ENCODE measurements around the gene TRNT1. TPM values are rescaled to one million over a fixed set of nuclear protein-coding genes. Genes with fewer than 3 reads are reported as not detected.

The TRNT1 gene
- total RNA-seq, 1 donor from 2014 or later, result 16.4 TPM

DNA sequence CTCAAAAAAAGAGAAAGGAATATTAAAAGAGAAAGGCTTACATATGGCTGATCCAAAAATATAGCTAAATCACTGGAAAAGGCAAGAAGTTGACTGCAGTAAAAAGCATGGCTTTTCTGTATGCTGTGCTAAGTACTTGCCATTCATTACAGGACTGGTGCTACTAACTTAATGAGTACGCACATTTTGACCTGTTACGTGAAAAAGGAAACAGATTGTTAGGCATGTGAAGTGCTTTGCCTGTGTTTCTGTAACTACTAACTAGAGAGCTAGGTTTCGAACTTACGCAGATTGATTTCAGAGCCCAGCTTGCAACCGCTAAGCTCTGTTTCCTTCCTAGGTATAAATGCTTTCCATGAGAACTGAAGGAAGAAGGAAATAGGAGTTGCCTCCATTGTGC, 2.8 kb downstream of the TRNT1 start:
- TF ChIP-seq, protein P1, sequence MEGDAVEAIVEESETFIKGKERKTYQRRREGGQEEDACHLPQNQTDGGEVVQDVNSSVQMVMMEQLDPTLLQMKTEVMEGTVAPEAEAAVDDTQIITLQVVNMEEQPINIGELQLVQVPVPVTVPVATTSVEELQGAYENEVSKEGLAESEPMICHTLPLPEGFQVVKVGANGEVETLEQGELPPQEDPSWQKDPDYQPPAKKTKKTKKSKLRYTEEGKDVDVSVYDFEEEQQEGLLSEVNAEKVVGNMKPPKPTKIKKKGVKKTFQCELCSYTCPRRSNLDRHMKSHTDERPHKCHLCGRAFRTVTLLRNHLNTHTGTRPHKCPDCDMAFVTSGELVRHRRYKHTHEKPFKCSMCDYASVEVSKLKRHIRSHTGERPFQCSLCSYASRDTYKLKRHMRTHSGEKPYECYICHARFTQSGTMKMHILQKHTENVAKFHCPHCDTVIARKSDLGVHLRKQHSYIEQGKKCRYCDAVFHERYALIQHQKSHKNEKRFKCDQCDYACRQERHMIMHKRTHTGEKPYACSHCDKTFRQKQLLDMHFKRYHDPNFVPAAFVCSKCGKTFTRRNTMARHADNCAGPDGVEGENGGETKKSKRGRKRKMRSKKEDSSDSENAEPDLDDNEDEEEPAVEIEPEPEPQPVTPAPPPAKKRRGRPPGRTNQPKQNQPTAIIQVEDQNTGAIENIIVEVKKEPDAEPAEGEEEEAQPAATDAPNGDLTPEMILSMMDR (IDR thresholded peaks at IDR 0.05), result no peak
- no peak for DNase-seq (ENCODE audit: low spot score in 2 of 2)
- H3K27ac ChIP-seq, result no peak overlapping the region
- peaks cover 8 to 26% of the 10 kb centered on the region in 2 donors for H3K36me3 ChIP-seq
- no peak overlapping the region for H3K4me3 ChIP-seq
- intact Hi-C loops (cut with DNase I), result loop anchor here (5.0 to 10.0 kb wide), 2 partner anchors 1035 to 1173 kb away; partner anchors contain the start of genes CNTN4 and SETMAR
- H3K27me3 ChIP-seq, result no peaks in the 10 kb centered on the region
- peaks cover 0 to 12% of the 10 kb centered on the region in 2 donors for H3K4me1 ChIP-seq
- no peaks in the 10 kb centered on the region for H3K9me3 ChIP-seq

DNA sequence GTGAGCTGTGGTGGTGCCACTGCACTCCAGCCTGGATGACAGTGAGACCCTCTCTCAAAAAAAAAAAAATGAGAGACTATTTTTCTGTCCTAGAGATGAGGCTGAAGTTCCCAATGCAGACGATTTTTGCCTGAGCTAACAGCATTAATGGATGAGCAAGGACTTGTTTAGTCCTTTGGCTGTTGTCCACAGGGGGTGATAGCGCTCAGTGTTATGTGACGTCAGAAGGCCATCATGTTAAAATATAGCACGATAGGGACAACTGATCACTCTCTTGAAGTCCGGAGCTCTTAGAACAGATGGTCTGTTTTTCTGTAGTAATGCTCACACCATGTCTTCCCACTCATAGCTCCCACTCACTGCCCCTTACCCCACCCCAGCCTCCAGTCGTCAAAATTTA, 6.8 kb downstream of the TRNT1 start:
- Histone ChIP-seq H3K4me1 (no peaks in the 10 kb centered on the region), H3K9me3 (no peaks in the 10 kb centered on the region), H3K27ac (no peak overlapping the region), H3K4me3 (no peak overlapping the region), H3K36me3 (peaks cover 8 to 40% of the 10 kb centered on the region in 2 donors), H3K27me3 (no peaks in the 10 kb centered on the region)
- DNase-seq (ENCODE audit: low spot score in 2 of 2), result no peak
- TF ChIP-seq, protein P1 (IDR thresholded peaks at IDR 0.05), result no peak
- intact Hi-C loops (cut with DNase I), result no loop called here

DNA sequence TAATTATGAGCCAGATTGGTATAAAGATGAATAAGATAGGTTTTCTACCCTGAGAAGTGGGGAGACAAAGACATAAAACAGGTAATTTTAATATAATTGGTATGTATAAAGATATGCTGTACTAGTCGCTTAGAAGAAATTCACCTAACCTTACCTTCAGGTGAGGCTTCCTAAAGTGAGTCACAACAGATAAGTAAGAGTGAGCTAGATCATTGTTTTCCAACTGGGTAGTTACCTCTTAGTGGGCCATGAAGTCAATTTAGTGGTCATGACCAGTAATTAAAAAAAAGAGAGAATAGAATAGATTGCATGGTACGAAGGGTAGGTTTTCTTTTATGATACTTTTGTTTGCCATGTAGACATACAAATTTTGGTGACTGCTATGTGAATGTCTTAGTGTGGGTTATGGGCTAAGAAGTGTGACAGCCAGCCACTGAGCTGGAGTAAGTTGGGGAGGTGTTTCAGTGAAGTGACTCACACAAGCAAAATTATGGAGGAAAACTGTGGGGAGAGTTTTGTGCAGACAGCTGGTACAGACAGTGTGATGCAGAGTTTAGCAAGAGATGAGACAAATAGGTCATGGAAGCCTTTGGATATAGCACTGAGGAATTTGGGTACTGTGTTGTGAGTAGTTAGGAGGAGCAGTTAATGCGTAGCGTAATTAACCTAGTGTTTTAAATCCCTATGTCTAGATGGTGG, 8.2 kb downstream of the TRNT1 start:
- H3K27ac ChIP-seq, result no peak overlapping the region
- DNase-seq (ENCODE audit: low spot score in 2 of 2), result no peak
- no peaks in the 10 kb centered on the region for H3K27me3 ChIP-seq
- intact Hi-C loops (cut with DNase I), result no loop called here
- H3K9me3 ChIP-seq, result no peaks in the 10 kb centered on the region
- TF ChIP-seq, protein P1 (IDR thresholded peaks at IDR 0.05), result no peak
- H3K4me3 ChIP-seq, result no peak overlapping the region
- peaks cover 4 to 42% of the 10 kb centered on the region in 2 donors for H3K36me3 ChIP-seq
- no peaks in the 10 kb centered on the region for H3K4me1 ChIP-seq

DNA sequence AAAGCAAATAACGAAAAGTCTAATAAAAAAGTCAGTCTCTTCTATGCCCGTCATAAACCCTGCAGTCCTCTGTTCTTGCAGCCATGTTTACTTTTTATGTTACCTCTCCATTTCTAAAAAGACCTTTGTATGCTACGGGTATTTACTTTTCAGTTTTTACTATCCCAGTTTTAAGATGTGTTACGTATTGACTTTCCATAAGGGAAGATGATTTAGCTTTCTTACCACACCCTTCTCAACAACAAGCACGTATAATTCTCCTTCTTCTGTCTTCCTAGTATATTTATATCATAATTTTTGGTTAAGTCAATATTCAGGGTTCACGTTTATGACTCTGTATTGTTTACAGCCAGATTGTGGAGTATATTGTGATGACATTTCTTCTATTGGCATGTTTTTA, 10.8 kb downstream of the TRNT1 start:
- Histone ChIP-seq H3K4me3 (no peak overlapping the region), H3K9me3 (no peaks in the 10 kb centered on the region), H3K36me3 (peaks cover 13 to 51% of the 10 kb centered on the region in 2 donors), H3K4me1 (no peaks in the 10 kb centered on the region), H3K27ac (no peak overlapping the region), H3K27me3 (no peaks in the 10 kb centered on the region)
- intact Hi-C loops (cut with DNase I), result no loop called here
- DNase-seq (ENCODE audit: low spot score in 2 of 2), result no peak
- TF ChIP-seq, protein P1 (IDR thresholded peaks at IDR 0.05), result no peak

DNA sequence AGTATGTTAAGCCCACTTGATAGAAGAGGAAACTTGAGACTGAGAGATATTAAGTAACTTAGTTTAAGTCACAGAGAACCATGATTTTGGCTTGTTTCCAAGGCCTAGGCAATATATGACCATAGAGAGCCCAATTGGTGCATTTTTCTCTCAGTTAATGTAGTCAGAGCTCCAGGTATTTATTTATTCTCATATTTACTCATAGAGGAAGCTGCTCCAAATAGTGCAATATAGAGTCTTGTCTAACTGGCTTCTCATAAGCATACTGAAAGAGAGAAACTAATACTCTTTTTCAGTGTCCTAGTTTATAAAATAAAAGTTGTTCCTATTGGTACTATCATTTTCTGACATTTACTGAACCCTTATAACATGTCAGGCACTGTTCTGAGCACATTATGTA, 15.2 kb downstream of the TRNT1 start:
- Histone ChIP-seq H3K27ac (no peak overlapping the region), H3K9me3 (no peaks in the 10 kb centered on the region), H3K4me1 (no peaks in the 10 kb centered on the region), H3K27me3 (no peaks in the 10 kb centered on the region), H3K4me3 (no peak overlapping the region), H3K36me3 (peaks cover 29 to 54% of the 10 kb centered on the region in 2 donors)
- intact Hi-C loops (cut with DNase I), result no loop called here
- no peak for DNase-seq (ENCODE audit: low spot score in 2 of 2)
- TF ChIP-seq, protein P1 (IDR thresholded peaks at IDR 0.05), result no peak
